Esophagus muscularis mucosa (tissue), 4 donors: ENCODE data around the gene ASB13.
A peak's percentile ranks its signal among the peaks of the same experiment; 100 is the strongest.

Source experiments
- EP300 ChIP-seq: sonication (generic); formaldehyde crosslinking; IDR thresholded peaks from one replicate; pipeline ENCODE4 v1.6.1; 2017; ENCODE audit warnings: antibody characterized with exemption
- POLR2A ChIP-seq: fragments of 450-650 bp; IDR thresholded peaks from one replicate; pipeline ENCODE4 v1.6.1; 2017; ENCODE audit warnings: antibody characterized with exemption, moderate library complexity, mild to moderate bottlenecking, low read depth
- POLR2AphosphoS5 ChIP-seq, 2 donors: sonication (generic); formaldehyde crosslinking; IDR thresholded peaks; one replicate each; pipeline ENCODE4 v1.6.1; 2017; ENCODE audit warnings: antibody characterized with exemption in 2 of 2
- TF ChIP-seq, protein P1 (sequence below), 3 experiments: fragments of 200-600 bp in 2 of 3; fragments of 450-650 bp in 1 of 3; sonication (generic) in 2 of 3; IDR thresholded peaks; one replicate each; pipeline ENCODE4 v1.5.1; 2017 to 2019; ENCODE audit warnings: antibody characterized with exemption in 3 of 3, mild to moderate bottlenecking in 2 of 3, moderate library complexity in 1 of 3

DNA sequence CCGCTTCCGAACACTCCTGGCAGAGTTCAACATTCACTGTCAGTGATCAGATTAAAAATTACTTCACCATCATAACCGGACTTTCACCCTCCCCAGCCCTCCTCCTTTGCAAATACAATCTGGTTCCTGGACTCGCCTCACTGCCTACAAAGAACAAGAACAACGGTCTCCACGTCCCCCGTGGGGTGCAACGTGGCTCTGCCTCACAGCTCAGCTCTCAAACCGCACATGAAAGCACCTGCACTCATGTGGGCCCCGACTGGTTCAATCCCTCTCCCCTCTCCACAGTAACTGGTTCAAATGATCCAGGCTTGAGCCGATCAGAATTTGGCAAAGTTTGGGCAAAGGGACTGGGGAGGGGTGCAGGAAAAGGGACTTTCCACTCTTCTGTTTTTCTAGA, 21.0 kb downstream of the ASB13 start:
- TF ChIP-seq, protein P1, sequence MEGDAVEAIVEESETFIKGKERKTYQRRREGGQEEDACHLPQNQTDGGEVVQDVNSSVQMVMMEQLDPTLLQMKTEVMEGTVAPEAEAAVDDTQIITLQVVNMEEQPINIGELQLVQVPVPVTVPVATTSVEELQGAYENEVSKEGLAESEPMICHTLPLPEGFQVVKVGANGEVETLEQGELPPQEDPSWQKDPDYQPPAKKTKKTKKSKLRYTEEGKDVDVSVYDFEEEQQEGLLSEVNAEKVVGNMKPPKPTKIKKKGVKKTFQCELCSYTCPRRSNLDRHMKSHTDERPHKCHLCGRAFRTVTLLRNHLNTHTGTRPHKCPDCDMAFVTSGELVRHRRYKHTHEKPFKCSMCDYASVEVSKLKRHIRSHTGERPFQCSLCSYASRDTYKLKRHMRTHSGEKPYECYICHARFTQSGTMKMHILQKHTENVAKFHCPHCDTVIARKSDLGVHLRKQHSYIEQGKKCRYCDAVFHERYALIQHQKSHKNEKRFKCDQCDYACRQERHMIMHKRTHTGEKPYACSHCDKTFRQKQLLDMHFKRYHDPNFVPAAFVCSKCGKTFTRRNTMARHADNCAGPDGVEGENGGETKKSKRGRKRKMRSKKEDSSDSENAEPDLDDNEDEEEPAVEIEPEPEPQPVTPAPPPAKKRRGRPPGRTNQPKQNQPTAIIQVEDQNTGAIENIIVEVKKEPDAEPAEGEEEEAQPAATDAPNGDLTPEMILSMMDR (IDR thresholded peaks at IDR 0.05) = no peak
- TF ChIP-seq EP300 (no peak), POLR2AphosphoS5 (IDR thresholded peaks at IDR 0.05) (peak in 1 of 2 donors; percentile 34), POLR2A (no peak)
